ENCODE measurements around the gene GAS7. TPM values are rescaled to one million over a fixed set of nuclear protein-coding genes. Genes with fewer than 3 reads are reported as not detected.

GAS7 gene
- total and polyA plus RNA-seq, 10 of the 15 experiments (the other 5 are each of a cell fraction or from before 2014, with no cell fraction given): 2.3 to 53.4 (median 24.0) TPM

- Histone ChIP-seq H3K4me2 (ENCODE audit: control insufficient read depth, insufficient read depth) (no peak overlapping the region), H3K9me3 (replicated peaks; ENCODE audit: control insufficient read depth, insufficient read depth, low read length) (no peaks in the 10 kb centered on the region; the same call in 2 of the 3 replicates), H4K20me1 (ENCODE audit: control insufficient read depth, insufficient read depth) (no peaks in the 10 kb centered on the region), H2AFZ (ENCODE audit: control insufficient read depth, low read depth, low read length) (no peak overlapping the region), H3K79me2 (ENCODE audit: control insufficient read depth, insufficient read depth, low read length) (no peaks in the 10 kb centered on the region), H3K36me3 (ENCODE audit: control insufficient read depth in 2 of 2, insufficient read depth in 2 of 2, low read length in 1 of 2) (no peaks in the 10 kb centered on the region), H3K9ac (ENCODE audit: control insufficient read depth, insufficient read depth, low read length) (no peak overlapping the region), H3K4me3 (no peak overlapping the region), H3K27ac (ENCODE audit: control insufficient read depth, insufficient read depth) (no peak overlapping the region), H3K27me3 (replicated peaks in 1 of 2; ENCODE audit: control insufficient read depth in 2 of 2, insufficient read depth in 2 of 2, low read length in 1 of 2) (0 out of 4 replicates have a peak, but pooled peaks cover 0 to 2% of the 10 kb centered on the region in 2 experiments), H3K4me1 (ENCODE audit: control insufficient read depth, insufficient read depth, low read length) (no peaks in the 10 kb centered on the region)
- ChIA-PET CTCF (no interaction called here), POLR2A (interaction anchor here (0.6 kb wide), 1 partner anchor 517 kb away, joined by 5 read pairs; no protein-coding TSS in a partner anchor), SMC1A (ENCODE audit: uncharacterized antibody, unreplicated experiment) (no interaction called here), RAD21 (ENCODE audit: unreplicated experiment) (no interaction called here)
- TF ChIP-seq SMARCA5 (IDR thresholded peaks at IDR 0.05) (no peak), MTA2 (IDR thresholded peaks at IDR 0.05; ENCODE audit: low read depth) (no peak), MEF2B (IDR thresholded peaks at IDR 0.05; ENCODE audit: partially characterized antibody, poor library complexity, severe bottlenecking) (no peak), E2F4 (IDR thresholded peaks at IDR 0.05; ENCODE audit: low read depth, low read length) (no peak), BMI1 (IDR thresholded peaks at IDR 0.05; ENCODE audit: borderline replicate concordance) (no peak), BRCA1 (IDR thresholded peaks at IDR 0.05; ENCODE audit: low read depth, low read length) (no peak), PAX8 (IDR thresholded peaks at IDR 0.05) (no peak), SUPT20H (IDR thresholded peaks at IDR 0.05; ENCODE audit: borderline replicate concordance, control insufficient read depth, low read depth, low read length) (no peak), RAD51 (IDR thresholded peaks at IDR 0.05) (no peak), NR2C1 (IDR thresholded peaks at IDR 0.05) (no peak)
- TF ChIP-seq, protein P1, sequence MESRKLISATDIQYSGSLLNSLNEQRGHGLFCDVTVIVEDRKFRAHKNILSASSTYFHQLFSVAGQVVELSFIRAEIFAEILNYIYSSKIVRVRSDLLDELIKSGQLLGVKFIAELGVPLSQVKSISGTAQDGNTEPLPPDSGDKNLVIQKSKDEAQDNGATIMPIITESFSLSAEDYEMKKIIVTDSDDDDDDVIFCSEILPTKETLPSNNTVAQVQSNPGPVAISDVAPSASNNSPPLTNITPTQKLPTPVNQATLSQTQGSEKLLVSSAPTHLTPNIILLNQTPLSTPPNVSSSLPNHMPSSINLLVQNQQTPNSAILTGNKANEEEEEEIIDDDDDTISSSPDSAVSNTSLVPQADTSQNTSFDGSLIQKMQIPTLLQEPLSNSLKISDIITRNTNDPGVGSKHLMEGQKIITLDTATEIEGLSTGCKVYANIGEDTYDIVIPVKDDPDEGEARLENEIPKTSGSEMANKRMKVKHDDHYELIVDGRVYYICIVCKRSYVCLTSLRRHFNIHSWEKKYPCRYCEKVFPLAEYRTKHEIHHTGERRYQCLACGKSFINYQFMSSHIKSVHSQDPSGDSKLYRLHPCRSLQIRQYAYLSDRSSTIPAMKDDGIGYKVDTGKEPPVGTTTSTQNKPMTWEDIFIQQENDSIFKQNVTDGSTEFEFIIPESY (IDR thresholded peaks at IDR 0.05): no peak
- TF ChIP-seq, protein P2, sequence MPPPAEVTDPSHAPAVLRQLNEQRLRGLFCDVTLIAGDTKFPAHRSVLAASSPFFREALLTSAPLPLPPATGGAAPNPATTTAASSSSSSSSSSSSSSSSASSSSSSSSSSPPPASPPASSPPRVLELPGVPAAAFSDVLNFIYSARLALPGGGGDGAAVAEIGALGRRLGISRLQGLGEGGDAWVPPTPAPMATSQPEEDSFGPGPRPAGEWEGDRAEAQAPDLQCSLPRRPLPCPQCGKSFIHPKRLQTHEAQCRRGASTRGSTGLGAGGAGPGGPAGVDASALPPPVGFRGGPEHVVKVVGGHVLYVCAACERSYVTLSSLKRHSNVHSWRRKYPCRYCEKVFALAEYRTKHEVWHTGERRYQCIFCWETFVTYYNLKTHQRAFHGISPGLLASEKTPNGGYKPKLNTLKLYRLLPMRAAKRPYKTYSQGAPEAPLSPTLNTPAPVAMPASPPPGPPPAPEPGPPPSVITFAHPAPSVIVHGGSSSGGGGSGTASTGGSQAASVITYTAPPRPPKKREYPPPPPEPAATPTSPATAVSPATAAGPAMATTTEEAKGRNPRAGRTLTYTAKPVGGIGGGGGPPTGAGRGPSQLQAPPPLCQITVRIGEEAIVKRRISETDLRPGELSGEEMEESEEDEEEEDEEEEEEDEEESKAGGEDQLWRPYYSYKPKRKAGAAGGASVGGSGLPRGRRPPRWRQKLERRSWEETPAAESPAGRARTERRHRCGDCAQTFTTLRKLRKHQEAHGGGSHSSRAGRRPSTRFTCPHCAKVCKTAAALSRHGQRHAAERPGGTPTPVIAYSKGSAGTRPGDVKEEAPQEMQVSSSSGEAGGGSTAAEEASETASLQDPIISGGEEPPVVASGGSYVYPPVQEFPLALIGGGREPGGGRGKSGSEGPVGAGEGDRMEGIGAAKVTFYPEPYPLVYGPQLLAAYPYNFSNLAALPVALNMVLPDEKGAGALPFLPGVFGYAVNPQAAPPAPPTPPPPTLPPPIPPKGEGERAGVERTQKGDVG (CRISPR knock-in tag; IDR thresholded peaks at IDR 0.05): no peak
- ATAC-seq (no peak), FAIRE-seq (no peak), DNase-seq (ENCODE audit: low read depth, low spot score) (no peak)
- no TSS peak for BruUV-seq (replicated peaks)
- intact Hi-C loops (cut with micrococcal nuclease; ENCODE audit: unreplicated experiment) (no loop called here), in situ Hi-C loops (cut with MboI) (no loop called here)
- WGBS (ENCODE audit: insufficient coverage, insufficient replicate concordance, low lambda C conversion rate, missing lambda C conversion rate): 41% methylated on average over 5 of the region's 5 CpGs
These were observed 10.9 kb downstream of the GAS7 start for GRCh38 chr17:10187456-10187855.
